ENCODE results near the gene MAZ. TPM values are rescaled to one million over a fixed set of nuclear protein-coding genes. Genes with fewer than 3 reads are reported as not detected.

Gene MAZ
- total RNA-seq, 1 donor from 2014 or later, result 304 TPM

- Mint-ChIP-seq H3K36me3 (ENCODE audit: unreplicated experiment) (peaks cover 4% of the 10 kb centered on the region), H3K27me3 (ENCODE audit: unreplicated experiment) (no peaks in the 10 kb centered on the region), H3K9me3 (ENCODE audit: unreplicated experiment) (no peaks in the 10 kb centered on the region), H3K27ac (ENCODE audit: unreplicated experiment) (peak within 1 kb of the TSS; percentile 93), H3K4me1 (ENCODE audit: unreplicated experiment) (peaks cover 77% of the 10 kb centered on the region), H3K4me3 (ENCODE audit: unreplicated experiment) (peak within 1 kb of the TSS; percentile 81)
- TF ChIP-seq CTCF (IDR thresholded peaks at IDR 0.05), result no peak
- DNase-seq (ENCODE audit: extremely low spot score, unreplicated experiment), result peak; percentile 92
Observed at GRCh38 chr16:29811896-29812665, 5.8 kb downstream of the MAZ start, which contains the start of gene PRRT2. PRRT2 (plus strand) TSS chr16:29812193; CDS start chr16:29813055, 862 bp downstream.

GRCh38 chr16:29812754-29813643, 6.7 kb downstream of the MAZ start:
- DNase-seq (ENCODE audit: extremely low spot score, unreplicated experiment), result no peak
- Mint-ChIP-seq H3K27ac (ENCODE audit: unreplicated experiment) (peak overlapping the region; percentile 93), H3K4me1 (ENCODE audit: unreplicated experiment) (peaks cover 77% of the 10 kb centered on the region), H3K4me3 (ENCODE audit: unreplicated experiment) (peak overlapping the region; percentile 81), H3K9me3 (ENCODE audit: unreplicated experiment) (no peaks in the 10 kb centered on the region), H3K27me3 (ENCODE audit: unreplicated experiment) (no peaks in the 10 kb centered on the region), H3K36me3 (ENCODE audit: unreplicated experiment) (peaks cover 6% of the 10 kb centered on the region)
- no peak for TF ChIP-seq CTCF (IDR thresholded peaks at IDR 0.05)

GRCh38 chr16:29813644-29814562, 7.6 kb downstream of the MAZ start:
- Mint-ChIP-seq H3K27me3 (ENCODE audit: unreplicated experiment) (no peaks in the 10 kb centered on the region), H3K4me1 (ENCODE audit: unreplicated experiment) (peaks cover 76% of the 10 kb centered on the region), H3K36me3 (ENCODE audit: unreplicated experiment) (peaks cover 11% of the 10 kb centered on the region), H3K9me3 (ENCODE audit: unreplicated experiment) (no peaks in the 10 kb centered on the region), H3K4me3 (ENCODE audit: unreplicated experiment) (peak overlapping the region; percentile 26), H3K27ac (ENCODE audit: unreplicated experiment) (no peak overlapping the region)
- DNase-seq (ENCODE audit: extremely low spot score, unreplicated experiment), result no peak
- TF ChIP-seq CTCF (IDR thresholded peaks at IDR 0.05), result no peak

GRCh38 chr16:29814592-29814991, 8.3 kb downstream of the MAZ start:
- peaks cover 78% of the 10 kb centered on the region for H3K4me1 Mint-ChIP-seq (ENCODE audit: unreplicated experiment)
- no peak for TF ChIP-seq CTCF (IDR thresholded peaks at IDR 0.05)

More at GRCh38 chr16:29814592-29814991, 8.3 kb downstream of the MAZ start:
- H3K27me3 Mint-ChIP-seq (ENCODE audit: unreplicated experiment), result no peaks in the 10 kb centered on the region
- no peak for DNase-seq (ENCODE audit: extremely low spot score, unreplicated experiment)
- H3K27ac Mint-ChIP-seq (ENCODE audit: unreplicated experiment), result peak overlapping the region; percentile 99
- peaks cover 16% of the 10 kb centered on the region for H3K36me3 Mint-ChIP-seq (ENCODE audit: unreplicated experiment)
- H3K4me3 Mint-ChIP-seq (ENCODE audit: unreplicated experiment), result peak overlapping the region; percentile 94
- no peaks in the 10 kb centered on the region for H3K9me3 Mint-ChIP-seq (ENCODE audit: unreplicated experiment)

Data from osteocyte (in vitro differentiated cells).